ENCODE measurements around the gene VTCN1.

GRCh38 chr1:117257291-117257690, 46.6 kb upstream of the VTCN1 start:
- TF ChIP-seq ZNF600 (tag by site-specific recombination; IDR thresholded peaks at IDR 0.05) (no peak), ZNF423 (tag by site-specific recombination; IDR thresholded peaks at IDR 0.05) (no peak), CTCF (tag by site-specific recombination; IDR thresholded peaks at IDR 0.05) (no peak), TCF7L2 (IDR thresholded peaks at IDR 0.05; ENCODE audit: borderline replicate concordance, low read depth, low read length) (no peak), ZNF248 (tag by site-specific recombination; IDR thresholded peaks at IDR 0.05) (no peak), YY1 (tag by site-specific recombination; IDR thresholded peaks at IDR 0.05) (no peak), SP2 (tag by site-specific recombination; IDR thresholded peaks at IDR 0.05) (no peak), ZNF629 (tag by site-specific recombination; IDR thresholded peaks at IDR 0.05) (no peak), ZNF610 (tag by site-specific recombination; IDR thresholded peaks at IDR 0.05; ENCODE audit: borderline replicate concordance) (no peak)
